Measurements from ENCODE around the gene FMN1.
"Not testable (repeated sequence)": the region's sequence is repeated elsewhere in the genome, so short reads cannot be mapped to it uniquely, and the experiment has no call there.

FMN1 gene

DNA sequence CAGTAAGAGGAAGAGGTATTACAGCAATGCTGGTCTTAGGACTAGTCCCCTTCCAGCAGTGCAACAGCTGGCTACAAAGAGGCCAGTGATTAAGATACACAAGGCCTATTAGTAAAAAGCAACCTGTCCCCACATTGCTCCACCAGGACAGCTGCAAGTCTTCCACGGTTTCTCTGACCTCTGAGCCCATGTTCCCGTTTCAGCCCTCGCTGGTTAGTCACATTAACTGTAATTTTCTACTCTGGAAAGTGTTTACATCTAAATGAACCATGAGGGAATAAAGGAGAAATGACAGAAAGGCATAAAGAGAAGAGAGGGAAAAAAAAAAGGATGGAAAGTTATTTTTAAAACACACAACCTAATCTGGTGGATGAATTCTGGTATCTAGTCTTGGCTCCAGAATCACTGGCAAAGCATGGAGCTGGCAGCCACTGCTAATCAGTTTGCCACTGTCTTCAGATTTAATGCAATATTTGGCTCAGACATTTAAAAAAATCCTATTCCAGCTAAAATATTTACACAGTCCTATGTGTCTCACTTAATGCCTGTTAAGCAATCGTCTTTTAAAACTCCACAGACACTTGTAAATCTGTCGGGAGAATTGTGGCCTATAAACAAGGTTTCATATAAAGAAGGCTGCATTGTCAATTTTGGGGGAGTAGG is 321.8 kb downstream of the FMN1 start:
- no peak for DNase-seq

DNA sequence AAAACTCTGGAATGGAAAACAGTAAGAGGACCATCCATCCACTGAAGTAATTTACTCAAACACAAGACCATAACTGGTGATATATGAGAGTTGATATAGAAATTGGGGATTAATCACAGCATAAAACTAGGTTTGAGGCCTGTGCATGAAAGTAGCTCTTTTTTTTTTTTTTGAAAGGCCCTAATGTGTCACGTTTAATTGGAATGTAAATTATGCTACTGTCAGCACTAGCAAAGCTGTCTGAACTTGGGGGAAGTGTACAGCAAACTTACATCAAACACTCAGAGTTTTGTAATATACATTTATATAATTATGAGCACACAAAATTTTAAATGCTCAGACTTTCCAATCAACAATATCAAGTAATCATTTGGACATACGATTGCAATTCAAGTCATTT is 322.6 kb downstream of the FMN1 start:
- DNase-seq, result no peak

DNA sequence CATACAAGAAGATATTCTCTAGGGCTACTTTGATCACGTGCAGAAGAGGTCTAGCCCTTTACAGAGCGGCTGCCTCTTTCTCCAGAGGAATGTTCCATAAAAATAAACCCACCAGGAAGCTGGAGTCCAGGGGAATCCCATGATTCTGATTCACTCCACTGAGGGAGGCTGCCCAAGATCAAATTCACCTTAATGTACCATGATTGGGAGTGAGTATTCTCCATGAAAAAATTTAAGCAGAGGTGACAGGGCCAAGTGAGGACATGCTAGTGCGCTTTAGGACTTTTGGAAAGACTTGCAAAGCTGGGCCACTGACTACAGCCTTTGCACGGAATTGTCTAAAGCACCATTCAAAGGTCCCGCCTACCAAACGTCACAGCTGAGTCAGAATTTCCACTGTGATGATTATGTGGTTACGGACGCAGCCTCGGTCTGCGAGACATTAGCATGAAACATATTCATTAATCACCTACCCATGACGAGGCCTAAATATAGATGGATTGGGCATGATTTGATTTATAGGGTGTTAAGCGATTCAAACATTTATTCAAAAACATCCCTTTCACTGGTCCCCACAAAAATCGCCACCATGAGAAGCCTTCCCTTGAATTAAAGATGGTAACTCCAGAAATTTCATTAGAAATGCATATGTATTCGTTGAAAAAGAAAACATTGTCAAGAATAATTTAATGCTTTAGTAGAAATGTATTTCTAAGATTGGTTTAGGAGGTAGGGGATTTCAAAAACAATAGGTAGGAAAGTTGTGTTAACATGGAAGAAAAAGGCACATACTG is 324.1 kb downstream of the FMN1 start:
- DNase-seq, result no peak

DNA sequence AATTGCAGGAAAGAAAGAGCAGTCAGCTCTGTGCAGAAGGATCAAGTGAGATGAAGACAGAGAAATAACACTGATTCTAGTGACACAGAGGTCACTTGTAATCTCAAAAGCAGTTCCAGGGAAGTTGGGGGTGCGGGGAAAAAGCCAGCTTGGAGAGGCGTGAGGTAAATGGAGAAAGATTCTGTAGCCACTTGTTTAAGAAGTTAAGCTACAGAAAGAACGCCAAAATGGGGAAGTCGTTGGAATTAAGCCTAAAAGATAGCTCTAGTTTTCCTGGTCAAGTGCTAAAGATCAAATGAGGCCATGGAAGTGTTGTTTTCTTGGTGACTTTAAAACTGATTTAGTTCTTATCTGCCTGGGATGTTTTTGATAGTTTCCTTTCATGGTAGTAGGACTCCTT is 324.7 kb downstream of the FMN1 start:
- DNase-seq, result no peak

DNA sequence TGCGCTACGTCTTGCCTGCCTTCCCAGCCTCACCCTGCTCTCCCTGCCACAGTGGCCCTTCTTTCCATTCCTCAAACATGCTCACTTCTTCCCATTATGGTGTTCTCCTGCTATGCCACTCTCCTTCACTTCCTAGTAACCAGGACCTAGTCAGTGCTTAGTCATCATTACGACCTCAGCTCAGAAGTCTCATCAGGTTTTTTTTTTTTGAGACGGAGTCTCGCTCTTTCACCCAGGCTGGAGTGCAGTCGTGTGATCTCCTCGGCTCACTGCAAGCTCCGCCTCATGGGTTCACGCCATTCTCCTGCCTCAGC is 327.2 kb downstream of the FMN1 start:
- DNase-seq, result no peak

DNA sequence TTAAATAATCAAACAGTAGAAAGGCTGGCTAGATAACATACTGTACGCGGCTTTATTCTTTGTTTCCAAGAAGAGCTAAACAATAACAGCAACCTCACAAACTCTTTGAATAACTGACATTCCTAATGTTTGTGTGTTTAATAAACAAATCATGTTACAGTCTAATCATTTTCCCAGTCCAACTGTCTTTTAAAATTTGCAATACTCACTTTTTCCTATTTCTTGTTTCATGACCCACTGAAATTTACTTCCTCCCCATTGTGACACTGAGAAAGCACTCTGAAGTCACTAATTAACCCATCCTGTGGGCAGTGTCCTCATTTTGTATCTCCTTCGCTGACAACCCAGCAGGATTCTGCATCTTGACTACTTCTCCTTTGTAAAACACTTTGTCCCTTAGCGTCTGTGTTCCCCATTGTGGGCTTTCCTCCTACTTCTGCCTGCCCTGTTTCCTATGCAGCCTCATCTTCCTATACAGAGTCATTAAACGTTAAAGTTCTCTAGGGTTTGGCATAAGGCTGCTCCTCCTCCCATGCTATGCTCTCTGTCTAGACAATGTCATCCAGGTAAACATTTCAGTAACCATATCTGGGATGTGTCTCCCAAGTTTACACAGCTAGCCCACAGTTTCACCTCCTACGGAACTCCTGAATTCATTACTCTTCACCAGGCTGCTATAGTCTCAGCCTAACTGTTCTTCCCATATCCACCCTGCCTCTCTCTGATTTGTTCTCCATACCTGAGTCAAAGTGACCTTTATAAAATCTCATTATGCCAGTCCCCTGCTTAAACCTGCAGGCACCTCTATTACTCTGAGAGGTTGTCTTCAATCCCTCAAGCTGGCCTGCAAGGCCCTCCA is 327.8 kb downstream of the FMN1 start:
- no peak for DNase-seq

DNA sequence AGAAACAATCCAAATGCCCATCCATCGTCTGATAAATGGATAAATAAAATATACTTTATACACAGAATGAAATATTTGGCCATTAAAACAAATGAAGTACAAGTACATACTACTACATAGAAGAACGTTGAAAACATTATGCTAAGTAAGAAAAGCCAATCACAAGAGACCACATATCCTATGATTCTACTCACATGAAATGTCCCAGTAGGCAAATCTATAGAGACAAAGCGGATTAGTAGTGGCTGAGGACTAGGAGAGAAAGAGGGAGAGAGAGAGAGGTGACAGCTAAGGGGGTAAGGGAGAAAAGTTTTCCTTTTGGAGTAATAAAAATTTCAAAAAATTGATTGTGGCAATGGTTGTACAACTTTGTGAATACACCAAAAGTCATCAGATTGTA is 329.7 kb downstream of the FMN1 start:
- no peak for DNase-seq

DNA sequence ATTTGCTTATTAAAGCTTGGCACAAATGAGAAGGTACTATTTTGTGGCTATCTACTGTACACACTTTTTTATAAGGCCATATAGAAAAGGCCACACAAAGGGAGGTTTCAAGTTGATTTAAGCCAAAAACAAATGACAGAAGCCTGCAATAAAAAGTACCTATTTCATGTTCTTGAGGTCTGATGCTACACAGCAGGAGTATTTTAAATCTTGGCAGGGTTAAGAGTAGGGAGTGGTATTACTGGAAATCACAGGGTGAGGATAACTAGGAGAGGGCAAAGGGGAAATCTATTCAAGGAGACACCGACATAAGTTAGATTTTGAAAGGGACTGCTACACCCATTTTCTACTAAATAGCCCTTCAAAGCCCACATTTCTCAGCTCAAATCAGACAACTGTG is 330.5 kb downstream of the FMN1 start:
- no peak for DNase-seq

DNA sequence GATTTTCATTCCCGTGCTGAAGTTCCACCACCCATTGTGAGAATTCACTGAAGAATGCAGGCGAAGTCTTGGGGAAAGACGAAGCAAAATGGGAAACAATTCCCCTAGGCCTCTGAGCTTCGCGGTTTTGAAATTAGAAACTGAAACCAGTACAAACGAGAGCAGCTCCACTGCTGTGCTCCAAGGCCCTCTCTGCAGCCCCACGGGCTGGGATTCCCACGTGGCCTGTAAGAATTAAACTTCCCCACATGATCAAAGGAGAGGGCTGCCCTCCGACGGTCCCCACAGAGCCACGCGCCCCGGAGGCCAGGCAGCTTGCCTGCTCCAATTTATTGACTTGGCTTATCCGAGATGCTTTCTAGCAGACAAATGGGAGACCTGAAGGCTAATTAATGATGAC is 332.8 kb downstream of the FMN1 start:
- no peak for DNase-seq

DNA sequence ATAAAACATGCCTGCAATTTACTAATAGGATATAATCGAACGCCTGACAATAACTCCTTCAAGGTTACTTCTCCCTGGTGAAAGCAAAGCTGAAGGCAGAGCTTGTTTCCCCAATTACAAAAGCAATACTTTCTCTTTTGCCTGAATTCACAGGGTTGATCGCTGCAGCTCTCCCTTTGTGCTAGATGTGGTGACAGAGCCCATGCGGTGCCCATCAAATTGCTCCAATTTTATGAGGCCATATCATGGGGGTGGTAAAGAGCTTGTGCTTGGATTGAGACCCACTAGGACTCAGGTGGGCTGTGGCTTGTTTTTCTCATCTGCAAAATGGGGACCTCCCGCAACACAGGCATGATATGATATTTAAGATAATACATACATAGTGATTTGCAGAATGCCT is 333.3 kb downstream of the FMN1 start:
- DNase-seq, result no peak

DNA sequence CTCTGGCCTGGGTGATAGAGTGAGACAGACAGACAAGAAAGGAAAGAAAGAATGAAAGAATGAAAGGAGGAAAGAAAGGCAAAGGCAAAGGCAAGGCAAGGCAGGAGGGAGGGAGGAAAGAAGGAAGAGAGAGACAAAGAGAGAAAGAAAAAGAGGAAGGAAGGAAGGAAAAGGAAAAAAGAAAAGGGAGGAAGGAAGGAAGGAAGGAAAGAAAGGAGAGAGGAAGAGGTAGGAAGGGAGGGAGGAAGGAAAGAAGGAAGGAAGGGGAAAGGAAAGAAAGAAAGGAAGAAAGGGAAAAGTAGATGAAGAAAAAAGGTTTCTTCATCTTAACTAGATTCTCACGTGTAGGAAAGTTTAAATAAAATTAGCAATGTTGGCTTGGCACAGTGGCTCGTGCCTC is 334.5 kb downstream of the FMN1 start:
- no peak for DNase-seq

DNA sequence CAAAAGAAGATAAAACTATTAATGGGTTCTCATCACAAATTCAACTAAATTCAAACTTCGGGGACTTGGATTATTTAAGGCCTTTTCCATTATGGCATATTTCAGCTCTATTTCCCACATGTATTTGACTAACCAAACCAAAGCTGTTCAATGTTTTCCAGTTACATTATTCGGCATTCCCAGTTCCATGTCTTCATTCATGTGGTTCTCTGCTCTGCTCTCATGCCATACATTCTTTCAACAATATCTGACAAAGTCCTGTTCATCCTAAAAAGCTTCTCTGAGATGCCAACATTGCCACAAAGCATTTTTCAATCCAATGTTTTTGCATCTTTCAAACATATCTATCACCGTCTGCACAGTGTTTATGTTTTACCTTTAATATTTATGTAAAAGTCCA is 335.3 kb downstream of the FMN1 start:
- no peak for DNase-seq

DNA sequence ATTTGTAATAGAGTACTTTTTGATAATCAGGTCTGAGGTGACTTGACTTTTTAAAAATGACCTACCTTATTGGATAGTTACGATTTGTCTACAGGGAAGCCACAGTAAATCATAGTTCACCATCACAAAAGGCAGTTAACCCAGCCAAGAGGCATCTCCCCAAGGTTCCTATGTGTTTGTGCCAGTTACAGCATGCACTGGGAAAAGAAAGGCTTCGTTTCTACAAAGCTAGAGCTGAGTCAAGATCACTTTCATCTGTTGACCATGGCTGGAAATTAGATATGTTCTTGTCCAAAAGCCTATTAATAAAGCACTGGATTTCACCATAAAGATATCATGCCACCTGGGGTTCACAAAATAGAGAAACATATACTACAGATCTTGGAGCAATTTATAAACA is 336.8 kb downstream of the FMN1 start:
- no peak for DNase-seq

DNA sequence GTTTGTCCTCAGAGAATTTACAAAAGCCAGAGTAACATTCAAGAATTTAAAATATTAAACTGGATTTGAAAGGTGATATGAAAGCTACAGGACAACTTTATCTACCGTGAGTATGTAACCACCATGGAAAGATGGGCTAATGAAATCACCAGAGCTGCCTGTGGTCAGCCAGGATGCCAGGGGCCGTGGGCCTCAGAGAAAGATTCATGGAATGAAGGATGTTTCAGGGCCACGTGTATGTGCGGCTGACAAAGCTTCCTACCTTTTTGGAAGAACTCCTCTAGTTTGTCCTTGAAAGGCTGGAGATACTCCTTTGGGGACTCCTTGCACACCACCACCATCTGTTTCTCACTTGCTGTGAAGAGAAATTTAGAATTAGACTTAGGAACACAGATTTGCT is 337.8 kb downstream of the FMN1 start:
- DNase-seq, result no peak

DNA sequence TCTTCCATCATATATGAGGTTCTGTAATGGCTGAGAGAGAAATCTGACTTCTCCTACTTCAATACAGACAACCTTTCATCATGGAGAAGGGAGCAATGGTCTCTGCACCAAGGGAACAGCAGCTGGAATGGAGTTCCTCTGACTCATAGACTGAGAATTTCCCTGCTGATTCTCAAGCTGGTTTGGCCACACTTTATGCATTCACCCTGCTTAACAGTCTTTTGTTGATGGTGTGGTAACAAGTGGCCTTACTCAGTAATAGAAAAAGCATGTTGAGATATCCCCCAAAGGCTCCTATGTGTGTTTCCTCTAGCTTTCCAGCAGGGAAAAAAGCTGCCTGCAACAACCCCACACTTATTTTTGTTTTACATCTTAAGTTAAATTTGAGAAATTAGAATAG is 338.6 kb downstream of the FMN1 start:
- no peak for DNase-seq

DNA sequence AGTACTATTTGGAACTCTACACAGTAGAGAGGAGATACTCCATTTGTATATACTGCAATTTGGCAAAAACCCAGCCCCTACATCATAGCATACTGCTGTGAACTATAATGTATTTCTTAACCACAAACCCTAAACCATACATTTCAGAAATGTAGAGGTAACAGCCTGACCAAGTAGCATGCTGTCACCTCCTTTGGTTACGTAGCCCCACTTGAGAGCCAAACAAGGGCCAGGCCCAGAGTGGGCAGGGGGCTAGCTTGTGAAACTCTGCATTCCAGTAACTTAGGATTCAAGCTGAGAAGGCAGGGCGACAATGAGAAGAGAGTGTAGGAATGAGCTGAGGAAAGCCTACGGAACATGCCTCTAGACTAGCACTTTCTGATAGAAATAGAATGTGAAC is 340.9 kb downstream of the FMN1 start:
- DNase-seq, result no peak

DNA sequence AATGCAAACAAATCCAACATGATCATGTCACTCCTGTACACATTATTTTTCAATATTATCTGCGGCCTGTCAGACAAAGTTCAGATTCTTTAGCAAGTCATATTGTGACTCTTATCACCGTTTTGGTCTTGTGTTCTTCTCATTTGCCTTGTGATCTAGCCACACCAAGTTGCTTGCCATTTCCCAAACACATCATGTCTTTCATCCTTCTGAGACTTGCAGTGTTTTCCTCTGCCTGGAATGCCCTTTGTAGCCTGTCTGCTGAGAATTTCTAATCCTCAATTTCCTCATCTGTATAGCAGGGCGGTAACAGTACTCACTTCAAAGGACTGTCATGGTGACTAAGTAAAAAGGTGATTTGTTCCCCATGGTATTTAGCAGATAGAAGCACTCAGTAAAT is 341.7 kb downstream of the FMN1 start:
- DNase-seq, result no peak

DNA sequence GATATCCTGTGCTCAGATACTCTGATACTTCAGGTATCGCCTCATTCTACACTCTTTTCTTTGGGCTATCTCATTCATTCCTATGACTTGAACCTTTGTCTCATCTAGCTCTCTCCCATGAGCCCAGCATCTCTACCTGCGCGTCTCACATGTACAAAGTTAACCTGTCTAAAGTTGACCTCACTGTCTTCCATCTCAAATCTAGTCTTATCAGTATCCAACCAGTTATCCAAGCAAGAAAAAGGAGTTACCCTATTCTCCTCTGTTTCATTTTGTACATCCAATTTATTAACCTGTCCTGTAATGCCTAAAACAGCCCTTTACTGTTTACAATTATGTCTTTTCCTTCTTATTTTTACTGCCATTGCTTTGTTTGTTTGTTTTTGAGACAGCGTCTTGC is 342.5 kb downstream of the FMN1 start:
- no peak for DNase-seq

DNA sequence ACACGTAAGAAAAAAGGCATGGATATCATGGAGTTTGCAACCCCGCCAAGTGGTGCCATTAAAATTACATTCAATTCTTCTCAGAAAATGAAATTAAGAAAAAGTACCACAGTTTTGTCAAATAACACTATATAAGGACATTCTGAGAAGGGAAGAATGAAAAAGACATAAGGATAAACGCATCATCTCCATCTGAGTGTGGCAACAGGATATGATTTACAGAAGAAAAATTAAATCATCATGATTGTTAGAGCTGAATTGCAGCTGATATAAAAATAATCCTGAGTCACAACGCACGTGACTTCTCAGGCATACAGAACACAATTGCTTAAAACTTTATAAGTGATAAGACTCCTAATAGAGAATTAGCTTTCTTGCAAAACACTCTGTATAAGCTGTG is 342.9 kb downstream of the FMN1 start:
- no peak for DNase-seq

DNA sequence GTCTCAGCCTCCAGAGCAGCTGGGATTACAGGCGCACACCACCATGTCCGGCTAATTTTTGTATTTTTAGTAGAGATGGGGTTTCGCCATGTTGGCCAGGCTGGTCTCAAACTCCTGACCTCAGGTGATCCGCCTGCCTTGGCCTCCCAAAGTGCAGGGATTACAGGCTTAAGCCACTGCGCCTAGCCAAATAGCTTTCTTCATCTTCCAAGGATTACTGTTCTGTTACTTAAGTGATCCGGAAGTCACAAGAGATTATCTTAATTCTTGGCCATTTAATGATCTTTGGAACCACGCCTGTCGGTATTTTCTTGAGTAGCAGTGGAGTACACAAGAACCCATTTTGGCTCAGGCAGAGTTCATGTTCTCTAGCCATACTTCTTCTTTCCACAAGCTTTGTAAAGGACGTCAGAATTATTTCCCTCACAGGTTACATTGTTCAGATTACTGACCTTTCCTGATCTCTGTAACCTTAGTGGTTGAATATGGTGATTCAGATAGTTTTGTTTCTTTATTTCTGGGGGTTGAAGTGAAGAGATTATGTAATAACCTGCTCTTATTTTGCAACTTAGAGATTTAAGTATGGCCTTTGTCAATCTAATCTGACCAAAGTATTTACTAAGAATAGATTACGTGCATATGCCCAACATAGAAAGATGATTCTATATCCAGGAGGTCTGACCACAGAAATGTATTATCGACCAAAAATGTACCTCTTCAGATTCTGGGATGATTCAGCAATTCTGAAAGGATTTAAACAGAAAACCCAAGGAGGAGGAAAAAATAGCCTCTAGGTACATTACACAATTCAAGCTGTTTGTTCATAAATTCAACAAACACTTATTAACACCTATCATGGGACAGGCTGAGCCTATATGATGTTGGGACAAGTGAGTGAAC is 344.5 kb downstream of the FMN1 start:
- DNase-seq, result no peak

DNA sequence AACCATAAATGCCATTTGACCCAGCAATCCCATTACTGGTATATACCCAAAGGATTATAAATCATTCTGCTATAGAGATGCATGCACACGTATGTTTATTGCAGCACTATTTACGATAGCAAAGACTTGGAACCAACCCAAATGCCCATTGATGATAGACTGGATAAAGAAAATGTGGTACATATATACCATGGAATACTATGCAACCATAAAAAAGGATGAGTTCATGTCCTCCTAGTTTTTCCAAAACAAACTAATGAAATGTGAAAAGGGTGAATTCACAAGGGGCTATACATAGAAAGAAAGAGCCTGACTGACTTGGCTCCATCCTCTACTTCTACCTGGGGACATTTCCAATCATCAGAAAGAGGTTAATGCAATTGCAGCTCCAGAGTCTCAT is 347.8 kb downstream of the FMN1 start:
- not testable (repeated sequence) for DNase-seq

DNA sequence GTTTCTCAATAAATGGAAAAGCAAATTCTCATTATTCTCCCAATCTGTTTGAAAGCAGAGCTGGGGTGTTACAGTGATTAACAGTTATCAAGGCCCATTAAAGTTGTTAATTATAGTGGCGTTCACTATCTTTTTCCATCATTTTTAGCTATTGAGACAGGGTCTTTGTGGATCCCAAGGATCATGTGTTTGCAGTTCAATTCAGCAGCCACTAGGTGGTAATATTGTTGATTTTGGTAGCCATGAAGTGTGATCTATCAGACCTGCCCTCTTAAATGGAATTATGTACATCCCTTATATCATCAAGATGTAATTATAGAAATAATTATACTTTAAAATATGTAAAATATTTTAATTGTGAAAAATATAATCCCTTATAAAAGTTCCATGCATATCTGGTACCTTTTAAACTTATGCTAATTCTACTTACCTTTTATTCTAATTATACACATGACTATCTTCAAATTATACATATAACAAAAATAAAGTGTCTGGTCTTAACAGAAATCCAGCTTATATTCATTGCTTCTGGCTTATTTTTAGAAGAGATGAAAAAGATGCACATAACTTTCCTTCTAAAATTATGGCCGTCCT is 350.3 kb downstream of the FMN1 start:
- no peak for DNase-seq

Data from activated T-cell treated with anti-CD3 and anti-CD28 coated beads for 4 hours (primary cell).